ENCODE measurements around the gene C11orf98. TPM values are rescaled to one million over a fixed set of nuclear protein-coding genes. Genes with fewer than 3 reads are reported as not detected.
A peak's percentile ranks its signal among the peaks of the same experiment; 100 is the strongest.
"Not testable (repeated sequence)": the region's sequence is repeated elsewhere in the genome, so short reads cannot be mapped to it uniquely, and the experiment has no call there.

Gene C11orf98
- total RNA-seq, 4 donors from 2014 or later: 29.2 to 97.4 (median 41.1) TPM

DNA sequence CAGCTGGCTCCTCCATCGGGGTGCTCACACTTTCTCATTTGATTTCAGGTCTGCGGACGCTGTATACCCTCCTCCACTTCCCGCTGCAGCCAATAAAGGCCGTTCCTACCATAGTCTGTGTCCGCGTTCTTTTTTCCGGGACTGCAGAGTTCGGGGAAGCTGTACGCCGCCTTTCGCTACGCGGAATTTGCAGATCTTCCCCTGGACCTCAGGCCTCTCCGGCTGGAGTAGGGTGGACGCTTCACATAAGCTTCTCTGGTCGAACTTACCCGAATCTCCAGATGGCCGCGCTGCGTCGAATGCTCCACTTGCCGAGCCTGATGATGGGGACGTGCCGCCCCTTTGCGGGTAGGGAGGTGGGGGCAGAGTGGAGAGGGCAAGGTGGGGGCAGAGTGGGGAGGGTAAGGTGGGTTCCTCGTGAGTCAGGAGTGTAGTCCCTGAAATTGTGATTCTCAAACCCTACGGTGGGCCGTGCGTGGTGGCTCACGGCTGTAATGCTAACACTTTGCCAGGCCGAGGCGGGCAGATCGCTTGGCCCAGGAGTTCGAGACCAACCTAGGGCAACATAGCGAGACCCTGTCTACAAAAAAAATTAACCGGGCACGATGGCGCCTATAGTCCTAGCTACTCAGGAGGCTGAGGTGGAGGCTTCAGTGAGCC, 719 bp upstream of the C11orf98 start:
- no peaks in the 10 kb centered on the region for H3K9me3 ChIP-seq
- no peak for TF ChIP-seq POLR2A (IDR thresholded peaks at IDR 0.05)
- TF ChIP-seq, protein P1, sequence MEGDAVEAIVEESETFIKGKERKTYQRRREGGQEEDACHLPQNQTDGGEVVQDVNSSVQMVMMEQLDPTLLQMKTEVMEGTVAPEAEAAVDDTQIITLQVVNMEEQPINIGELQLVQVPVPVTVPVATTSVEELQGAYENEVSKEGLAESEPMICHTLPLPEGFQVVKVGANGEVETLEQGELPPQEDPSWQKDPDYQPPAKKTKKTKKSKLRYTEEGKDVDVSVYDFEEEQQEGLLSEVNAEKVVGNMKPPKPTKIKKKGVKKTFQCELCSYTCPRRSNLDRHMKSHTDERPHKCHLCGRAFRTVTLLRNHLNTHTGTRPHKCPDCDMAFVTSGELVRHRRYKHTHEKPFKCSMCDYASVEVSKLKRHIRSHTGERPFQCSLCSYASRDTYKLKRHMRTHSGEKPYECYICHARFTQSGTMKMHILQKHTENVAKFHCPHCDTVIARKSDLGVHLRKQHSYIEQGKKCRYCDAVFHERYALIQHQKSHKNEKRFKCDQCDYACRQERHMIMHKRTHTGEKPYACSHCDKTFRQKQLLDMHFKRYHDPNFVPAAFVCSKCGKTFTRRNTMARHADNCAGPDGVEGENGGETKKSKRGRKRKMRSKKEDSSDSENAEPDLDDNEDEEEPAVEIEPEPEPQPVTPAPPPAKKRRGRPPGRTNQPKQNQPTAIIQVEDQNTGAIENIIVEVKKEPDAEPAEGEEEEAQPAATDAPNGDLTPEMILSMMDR (IDR thresholded peaks at IDR 0.05): no peak
- peaks cover 0 to 49% (median 17%) of the 10 kb centered on the region in 4 donors for H3K4me1 ChIP-seq
- DNase-seq: peak in 2 of 3 donors; percentile 52 to 75
- no peaks in the 10 kb centered on the region for H3K27me3 ChIP-seq
- peak overlapping the region; percentile 80 to 94 (median 92) for H3K27ac ChIP-seq
- H3K4me3 ChIP-seq: peak overlapping the region; percentile 75 to 86 (median 82)
- H3K36me3 ChIP-seq: peaks cover 0 to 14% (median 0%) of the 10 kb centered on the region in 3 donors

DNA sequence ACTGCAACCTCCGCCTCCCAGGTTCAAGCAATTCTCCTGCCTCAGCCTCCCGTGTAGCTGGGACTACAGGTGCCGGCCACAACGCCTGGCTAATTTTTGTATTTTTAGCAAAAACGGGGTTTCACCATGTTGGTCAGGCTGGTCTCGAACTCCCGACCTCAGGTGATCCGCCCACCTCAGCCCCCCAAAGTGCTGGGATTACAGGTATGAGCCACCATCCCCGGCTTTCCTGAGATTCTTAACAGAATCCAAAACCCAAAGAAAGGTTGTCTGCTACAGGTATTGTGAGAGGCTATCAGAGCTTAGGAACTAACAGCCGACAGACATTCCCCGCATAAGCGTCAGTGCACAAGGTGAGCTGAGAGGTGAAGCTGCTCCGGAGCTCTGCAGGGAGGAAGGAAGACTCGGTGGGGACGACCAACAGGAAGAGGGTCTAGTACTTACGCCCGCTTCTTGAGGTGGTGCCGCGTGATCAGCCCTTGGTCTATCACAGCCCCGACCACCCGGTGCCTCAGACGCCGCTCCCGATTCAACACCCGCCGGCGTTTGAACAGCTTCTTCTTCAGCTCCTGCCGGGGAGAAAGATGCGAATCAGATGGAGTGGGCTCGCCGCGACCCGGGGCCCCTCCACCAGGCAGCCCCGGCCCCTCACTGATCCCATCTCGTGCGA, 470 bp downstream of the C11orf98 start:
- Histone ChIP-seq H3K27me3 (no peaks in the 10 kb centered on the region), H3K4me3 (peak overlapping the region; percentile 75 to 86 (median 82)), H3K36me3 (peaks cover 0 to 14% (median 0%) of the 10 kb centered on the region in 3 donors), H3K4me1 (peaks cover 0 to 37% (median 13%) of the 10 kb centered on the region in 4 donors), H3K27ac (peak overlapping the region; percentile 80 to 94 (median 92)), H3K9me3 (no peaks in the 10 kb centered on the region)
- peak in 1 of 3 donors; percentile 71 for DNase-seq
- TF ChIP-seq, protein P1 (IDR thresholded peaks at IDR 0.05): no peak
- no peak for TF ChIP-seq POLR2A (IDR thresholded peaks at IDR 0.05)

DNA sequence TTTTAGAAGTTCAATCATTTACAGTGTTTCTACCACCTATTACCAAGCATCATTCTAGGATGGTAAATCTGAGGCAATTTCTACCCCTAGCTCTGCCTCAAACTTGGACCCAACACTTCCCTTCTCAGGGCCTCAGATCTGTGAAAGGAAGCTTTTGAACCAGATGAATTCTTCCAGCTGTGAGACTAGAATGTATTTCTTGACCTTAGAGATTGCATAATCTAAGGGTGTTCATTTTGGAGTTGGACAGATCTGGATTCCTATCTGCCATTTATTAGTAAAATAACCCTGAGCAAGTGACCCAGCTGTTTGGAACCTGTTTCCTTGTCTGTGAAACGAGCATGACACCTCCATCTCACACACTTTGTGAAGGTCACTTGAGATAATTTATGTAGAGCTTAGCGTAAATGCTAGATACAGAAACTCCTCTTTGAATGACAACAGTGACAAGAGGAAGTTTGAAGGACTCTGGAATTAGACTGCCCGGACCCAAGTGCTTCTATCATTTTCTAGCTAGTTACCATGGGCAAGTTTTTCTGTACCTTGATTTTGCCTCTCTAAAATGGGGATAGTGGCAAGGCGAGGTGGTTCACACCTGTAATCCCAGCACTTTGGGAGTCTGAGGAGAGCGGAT, 8.1 kb downstream of the C11orf98 start:
- no peaks in the 10 kb centered on the region for H3K27me3 ChIP-seq
- peaks cover 0 to 7% (median 3%) of the 10 kb centered on the region in 4 donors for H3K4me1 ChIP-seq
- no peaks in the 10 kb centered on the region for H3K9me3 ChIP-seq
- no peak overlapping the region for H3K27ac ChIP-seq
- no peaks in the 10 kb centered on the region for H3K36me3 ChIP-seq
- H3K4me3 ChIP-seq: no peak overlapping the region
- TF ChIP-seq POLR2A (IDR thresholded peaks at IDR 0.05): no peak
- TF ChIP-seq, protein P1 (IDR thresholded peaks at IDR 0.05): no peak
- no peak for DNase-seq

DNA sequence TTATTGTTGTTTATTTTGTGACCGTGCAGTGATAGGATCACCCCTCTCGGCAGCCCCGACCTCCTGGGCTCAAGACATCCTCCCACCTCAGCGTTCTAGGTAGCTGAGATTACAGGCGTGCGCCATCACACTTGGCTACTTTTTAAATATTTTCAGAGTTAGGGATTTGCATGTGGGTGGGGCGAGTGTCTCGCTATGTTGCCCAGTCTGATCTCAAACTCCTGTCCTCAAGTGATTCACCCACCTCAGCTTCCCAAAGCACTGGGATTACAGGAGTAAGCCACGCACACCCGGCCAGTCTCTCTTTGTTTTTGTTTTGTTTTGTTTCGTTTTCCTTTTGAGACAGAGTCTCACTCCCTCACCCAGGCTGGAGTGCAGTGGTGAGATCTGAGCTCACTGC, 10.7 kb downstream of the C11orf98 start:
- TF ChIP-seq, protein P1 (IDR thresholded peaks at IDR 0.05): no peak
- TF ChIP-seq POLR2A (IDR thresholded peaks at IDR 0.05): no peak

DNA sequence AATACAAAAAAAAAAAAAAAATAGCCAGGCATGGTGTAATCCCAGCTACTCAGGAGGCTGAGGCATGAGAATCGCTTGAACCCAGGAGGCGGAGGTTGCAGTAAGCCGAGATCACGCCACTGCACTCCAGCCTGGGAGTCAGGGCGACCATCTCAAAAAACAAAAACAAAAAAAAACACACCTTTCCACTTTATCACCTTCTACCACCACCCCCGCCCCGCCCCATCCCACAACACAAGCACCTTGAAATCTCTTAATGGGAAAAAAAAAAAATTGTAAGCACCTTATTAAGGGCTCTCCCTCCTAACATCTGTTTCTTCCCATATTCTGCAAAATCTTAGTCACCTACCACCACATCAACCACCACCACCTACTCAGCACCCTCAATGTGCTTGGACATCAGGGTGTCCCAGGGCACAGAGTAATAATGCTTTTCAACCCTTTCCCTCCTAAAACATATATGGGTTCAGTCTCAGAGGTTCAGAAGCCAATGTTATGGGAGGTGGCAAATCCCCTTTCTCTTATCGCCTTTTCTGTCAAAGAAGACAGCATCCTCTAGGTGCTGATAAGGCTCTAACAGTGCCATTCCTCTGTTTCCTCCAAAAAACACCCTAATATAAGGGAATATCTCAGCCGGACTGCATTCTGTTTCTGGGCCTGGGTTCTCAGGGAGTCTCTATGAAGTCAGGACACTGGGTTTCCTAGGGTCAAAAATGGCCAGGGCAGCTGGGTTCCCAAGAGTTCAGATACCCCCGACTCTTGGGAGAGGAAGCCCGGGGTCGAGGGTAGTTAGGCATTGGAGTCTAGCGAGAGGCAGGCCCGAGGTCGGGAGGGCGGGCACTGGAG, 12.6 kb downstream of the C11orf98 start:
- H3K27ac ChIP-seq: peak overlapping the region; percentile 88 to 95 (median 92)
- H3K4me3 ChIP-seq: peak overlapping the region; percentile 76 to 95 (median 84)
- H3K27me3 ChIP-seq: no peaks in the 10 kb centered on the region
- no peaks in the 10 kb centered on the region for H3K9me3 ChIP-seq
- H3K4me1 ChIP-seq: peaks cover 0 to 14% (median 7%) of the 10 kb centered on the region in 4 donors
- no peak for TF ChIP-seq POLR2A (IDR thresholded peaks at IDR 0.05)
- TF ChIP-seq, protein P1 (IDR thresholded peaks at IDR 0.05): no peak
- DNase-seq: no peak
- peaks cover 0 to 22% (median 0%) of the 10 kb centered on the region in 3 donors for H3K36me3 ChIP-seq

More for the DNA sequence above, 10.7 kb downstream of the C11orf98 start:
- no peak overlapping the region for H3K27ac ChIP-seq
- no peak overlapping the region for H3K4me3 ChIP-seq
- DNase-seq: no peak
- no peaks in the 10 kb centered on the region for H3K9me3 ChIP-seq
- H3K36me3 ChIP-seq: peaks cover 0 to 6% (median 0%) of the 10 kb centered on the region in 3 donors
- H3K4me1 ChIP-seq: peaks cover 0 to 13% (median 7%) of the 10 kb centered on the region in 4 donors
- no peaks in the 10 kb centered on the region for H3K27me3 ChIP-seq

DNA sequence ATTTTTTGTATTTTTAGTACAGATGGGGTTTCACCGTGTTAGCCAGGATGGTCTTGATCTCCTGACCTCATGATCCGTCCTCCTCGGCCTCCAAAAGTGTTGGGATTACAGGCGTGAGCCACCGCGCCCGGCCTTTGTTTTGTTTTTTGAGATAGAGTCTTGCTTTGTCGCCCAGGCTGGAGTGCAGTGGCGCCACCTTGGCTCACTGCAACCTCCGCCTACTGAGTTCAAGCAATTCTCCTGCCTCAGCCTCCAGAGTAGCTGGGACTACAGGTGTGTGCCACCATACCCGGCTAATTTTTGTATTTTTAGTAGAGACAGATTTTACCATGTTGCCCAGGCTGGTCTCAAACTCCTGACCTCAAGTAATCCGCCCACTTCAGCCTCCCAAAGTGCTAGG, 14.7 kb downstream of the C11orf98 start:
- H3K27ac ChIP-seq, H3K27me3 ChIP-seq, H3K4me3 ChIP-seq, DNase-seq, H3K9me3 ChIP-seq: not testable (repeated sequence)
- Histone ChIP-seq H3K36me3 (peaks cover 0 to 22% (median 0%) of the 10 kb centered on the region in 3 donors), H3K4me1 (peaks cover 0 to 25% (median 12%) of the 10 kb centered on the region in 4 donors)

Data from Peyer's patch (tissue), 4 donors.